GM18873 (cell line): ENCODE results near the gene TMEM117.
"Not testable (repeated sequence)": the region's sequence is repeated elsewhere in the genome, so short reads cannot be mapped to it uniquely, and the experiment has no call there.

Experiments
- ATAC-seq: cut with Tn5 transposase; IDR thresholded peaks from one replicate; pipeline ENCODE4 v1.9.1; 2021; ENCODE audit warnings: mild to moderate bottlenecking, moderate library complexity, moderate number of reproducible peaks; ENCODE audit not compliant: unreplicated experiment, low FRiP score

Gene TMEM117

DNA sequence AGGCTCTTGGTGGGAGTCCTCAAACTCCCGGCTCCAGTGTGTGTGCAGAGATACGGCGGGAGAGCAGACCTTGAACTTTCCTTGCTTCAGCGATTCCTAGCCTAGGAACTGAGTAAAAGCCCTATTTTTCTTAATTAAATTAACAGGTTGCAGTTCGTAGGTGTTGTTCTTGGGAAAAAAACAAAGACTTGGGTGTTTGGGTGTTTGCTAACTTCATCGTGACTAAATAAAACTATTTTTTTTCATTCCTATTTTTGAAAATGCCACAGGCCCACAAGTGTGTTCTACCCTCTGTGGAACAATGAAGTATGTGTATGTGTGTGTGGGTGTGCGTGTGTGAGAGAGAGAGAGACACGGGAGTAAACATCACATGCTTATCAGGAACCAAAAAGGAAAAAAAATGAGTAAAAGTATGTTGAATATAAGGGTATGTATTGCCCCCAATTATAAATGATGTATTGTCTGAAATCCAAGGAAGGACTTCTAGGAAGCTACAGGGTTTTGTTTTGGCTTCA is 651 bp downstream of the TMEM117 start:
- ATAC-seq: peak; percentile 34

DNA sequence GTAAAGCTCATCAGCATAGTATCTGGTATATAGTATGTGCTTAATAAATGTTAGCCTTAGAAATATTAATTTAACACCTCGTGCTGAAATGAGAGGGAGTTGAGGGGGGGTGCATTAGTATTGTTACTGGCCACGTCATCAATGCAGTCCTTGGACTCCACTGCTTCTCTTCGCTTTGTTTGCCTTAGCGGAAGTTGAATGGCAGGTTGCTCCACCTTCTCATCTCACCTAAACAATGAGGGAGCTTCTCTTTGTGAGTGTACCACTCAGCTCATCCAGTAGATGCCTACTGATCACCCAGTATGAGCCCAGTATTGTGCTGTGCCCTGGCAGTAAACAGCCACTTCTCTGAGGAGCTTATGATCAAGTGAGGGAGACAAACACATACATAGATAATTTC is 4.5 kb downstream of the TMEM117 start:
- no peak for ATAC-seq

DNA sequence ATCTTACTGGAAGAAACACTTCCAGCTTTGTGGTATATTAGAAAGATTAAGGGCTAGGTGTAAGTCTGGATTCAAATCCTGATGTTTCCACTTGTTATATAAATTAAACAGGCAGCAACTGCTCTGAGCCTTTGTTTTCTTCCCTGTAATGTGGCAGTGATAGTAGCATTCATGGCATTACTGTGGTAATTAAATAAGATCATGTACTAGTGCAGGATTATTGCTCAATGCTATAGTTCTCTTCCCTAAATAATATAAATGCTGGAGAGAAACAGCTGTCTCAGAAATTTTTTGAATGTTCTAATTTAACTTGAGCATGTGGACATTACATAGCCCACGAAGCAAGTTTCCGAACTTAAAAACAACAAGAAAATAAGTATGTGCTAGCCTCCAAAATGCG is 5.4 kb downstream of the TMEM117 start:
- ATAC-seq: no peak

DNA sequence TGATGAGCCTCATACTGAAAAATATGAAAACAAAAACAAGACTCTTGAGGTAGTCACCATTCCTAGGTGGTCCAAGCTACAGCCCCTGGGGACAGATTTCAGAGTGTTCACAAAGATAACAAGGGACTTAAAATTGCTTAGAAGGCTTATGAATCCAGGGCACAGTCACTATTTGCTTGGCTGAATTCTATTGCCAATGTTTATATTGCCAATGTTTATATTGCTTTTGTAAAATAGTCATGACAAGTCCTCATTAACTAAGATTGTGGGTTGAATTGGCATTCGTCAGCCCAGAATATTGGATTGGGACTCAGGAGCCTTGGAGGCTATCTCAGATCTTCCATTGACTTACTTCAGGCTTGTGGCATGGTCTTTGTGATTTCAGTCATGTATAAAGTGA is 6.4 kb downstream of the TMEM117 start:
- no peak for ATAC-seq

DNA sequence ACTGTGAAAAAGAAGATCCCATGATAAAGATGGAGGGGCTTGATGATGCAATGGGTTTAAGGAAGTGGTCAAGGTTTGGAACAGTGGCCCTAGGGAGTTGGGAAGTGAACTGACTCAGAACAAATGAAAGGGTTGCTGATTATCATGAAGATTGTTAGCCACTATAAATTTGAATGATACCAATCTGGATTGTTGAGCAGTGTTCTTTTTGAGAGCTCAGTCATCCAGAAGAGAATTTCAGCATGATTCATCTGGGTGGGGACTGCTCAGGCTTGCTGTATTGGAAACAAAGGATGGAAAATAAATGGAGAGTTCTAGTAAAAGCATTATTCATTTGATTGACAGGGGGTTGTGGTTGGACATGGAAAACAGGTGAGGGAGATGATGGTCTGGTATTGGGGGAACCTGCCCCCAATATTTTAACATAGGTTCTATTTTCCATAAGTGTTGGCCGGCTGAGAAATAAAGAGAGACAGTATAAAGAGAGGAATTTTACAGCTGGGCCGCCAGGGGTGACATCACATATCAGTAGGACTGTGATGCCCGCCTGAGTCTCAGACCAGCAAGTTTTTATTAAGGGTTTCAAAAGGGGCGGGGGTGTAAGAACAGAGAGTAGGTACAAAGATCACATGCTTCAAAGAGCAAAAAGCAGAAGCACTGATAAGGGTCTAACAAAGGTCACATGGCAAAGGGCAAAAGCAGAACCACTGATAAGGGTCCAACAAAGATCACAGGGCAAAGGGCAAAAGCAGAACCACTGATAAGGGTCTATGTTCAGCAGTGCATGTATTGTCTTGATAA is 11.7 kb downstream of the TMEM117 start:
- ATAC-seq: not testable (repeated sequence)

DNA sequence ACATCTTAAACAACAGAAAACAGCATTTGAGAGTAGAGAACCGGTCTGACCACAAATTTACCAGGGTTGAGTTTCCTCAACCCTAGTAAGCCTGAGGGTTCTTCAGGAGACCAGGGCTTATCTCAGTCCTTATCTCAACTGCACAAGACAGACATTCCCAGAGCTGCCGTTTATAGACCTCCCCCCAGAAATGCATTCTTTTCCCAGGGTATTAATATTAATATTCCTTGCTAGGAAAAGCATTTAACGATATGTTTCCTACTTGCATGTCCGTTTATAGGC is 12.3 kb downstream of the TMEM117 start:
- no peak for ATAC-seq

DNA sequence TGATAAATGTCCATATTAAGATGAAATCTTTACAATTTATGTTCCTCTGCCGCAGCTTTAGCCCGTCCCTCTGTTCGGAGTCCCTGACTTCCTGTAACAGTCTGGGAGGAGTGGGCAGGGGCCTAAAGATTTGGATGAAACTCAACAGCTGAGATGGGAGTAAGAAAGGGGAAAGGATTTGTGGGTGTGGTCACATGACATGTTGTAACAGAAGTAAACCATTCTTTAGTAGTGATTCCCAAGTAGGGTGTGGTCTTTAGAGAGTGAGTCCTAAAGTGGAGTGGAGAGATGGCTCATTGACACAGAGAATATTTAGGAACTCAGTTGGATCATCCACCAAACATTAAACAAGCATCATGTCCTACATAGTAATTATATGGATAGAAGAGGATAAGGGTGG is 12.9 kb downstream of the TMEM117 start:
- no peak for ATAC-seq

DNA sequence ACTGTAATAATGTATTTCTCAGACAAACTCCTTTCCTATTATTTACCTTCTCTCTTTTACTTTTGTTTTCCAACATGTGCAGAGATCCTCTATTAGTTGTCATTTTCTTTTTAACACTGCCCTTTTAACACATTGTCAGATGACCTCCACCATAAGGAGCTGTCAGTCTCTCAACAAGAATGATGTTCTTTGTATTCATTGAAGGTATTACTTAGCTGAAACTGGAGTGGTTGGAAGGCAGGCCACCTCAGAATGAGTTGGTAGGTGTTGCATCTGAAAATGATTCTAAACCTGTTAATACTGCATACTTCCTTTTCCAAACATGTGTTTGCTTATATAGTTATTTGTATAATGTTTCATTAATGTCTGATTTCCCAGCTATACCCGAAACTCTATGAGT is 16.9 kb downstream of the TMEM117 start:
- ATAC-seq: no peak

DNA sequence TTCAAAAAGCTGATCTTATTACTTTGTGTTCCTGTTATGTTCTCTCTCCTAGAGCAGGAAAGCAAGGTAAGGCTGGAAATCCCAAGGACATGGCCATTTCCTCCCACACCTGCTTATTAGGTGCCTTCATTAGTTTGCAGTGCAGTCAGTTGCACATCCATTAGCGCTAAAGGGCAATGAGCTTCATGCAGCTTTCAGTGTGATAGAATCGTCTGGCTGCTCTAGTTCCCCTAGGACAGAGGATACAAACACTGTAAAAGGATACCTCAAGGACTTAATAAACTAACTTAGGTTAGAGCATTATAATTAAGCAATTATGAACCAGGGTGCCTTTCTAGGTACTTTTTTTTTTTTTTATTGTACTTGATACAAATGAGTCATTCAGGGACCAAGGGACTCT is 21.1 kb downstream of the TMEM117 start:
- ATAC-seq: no peak

DNA sequence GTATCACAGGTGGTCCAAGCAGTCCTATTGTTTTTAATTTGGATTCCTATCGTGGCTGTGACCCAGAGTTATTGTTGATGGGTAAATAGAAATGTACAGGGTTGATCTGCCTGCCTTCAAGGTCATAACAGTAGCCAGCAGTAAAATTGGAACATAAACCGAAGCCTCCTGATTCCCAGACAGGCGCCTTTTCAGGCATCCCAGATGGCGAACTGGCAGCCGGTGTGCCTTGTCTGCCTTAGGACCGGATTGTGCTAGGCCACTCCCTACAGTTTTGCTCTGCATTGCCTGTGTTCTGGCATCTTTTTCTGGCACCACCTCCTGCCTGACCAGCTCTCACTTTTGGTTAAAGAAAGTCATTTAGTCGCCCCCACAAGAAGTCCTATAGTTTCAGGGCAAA is 22.2 kb downstream of the TMEM117 start:
- ATAC-seq: no peak

DNA sequence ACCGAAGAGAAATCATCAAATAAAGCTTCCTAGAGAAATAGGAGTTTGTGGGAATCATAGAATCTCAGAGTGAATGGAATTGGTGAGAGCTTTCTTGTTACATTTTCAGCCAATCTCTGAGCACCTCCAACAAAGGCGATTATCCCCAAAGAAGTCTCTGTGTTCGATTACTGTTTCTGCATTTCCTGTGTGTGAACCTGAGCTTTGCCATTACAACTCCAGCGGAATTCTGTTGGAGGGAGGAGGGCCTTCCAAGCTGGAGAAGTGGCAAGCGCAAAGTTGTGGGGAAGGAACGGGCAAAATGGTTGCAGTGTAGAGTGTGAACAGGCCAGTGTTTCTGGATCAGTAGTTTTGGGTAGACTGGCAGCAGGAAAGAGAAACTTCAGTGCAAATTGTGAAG is 23.1 kb downstream of the TMEM117 start:
- no peak for ATAC-seq

DNA sequence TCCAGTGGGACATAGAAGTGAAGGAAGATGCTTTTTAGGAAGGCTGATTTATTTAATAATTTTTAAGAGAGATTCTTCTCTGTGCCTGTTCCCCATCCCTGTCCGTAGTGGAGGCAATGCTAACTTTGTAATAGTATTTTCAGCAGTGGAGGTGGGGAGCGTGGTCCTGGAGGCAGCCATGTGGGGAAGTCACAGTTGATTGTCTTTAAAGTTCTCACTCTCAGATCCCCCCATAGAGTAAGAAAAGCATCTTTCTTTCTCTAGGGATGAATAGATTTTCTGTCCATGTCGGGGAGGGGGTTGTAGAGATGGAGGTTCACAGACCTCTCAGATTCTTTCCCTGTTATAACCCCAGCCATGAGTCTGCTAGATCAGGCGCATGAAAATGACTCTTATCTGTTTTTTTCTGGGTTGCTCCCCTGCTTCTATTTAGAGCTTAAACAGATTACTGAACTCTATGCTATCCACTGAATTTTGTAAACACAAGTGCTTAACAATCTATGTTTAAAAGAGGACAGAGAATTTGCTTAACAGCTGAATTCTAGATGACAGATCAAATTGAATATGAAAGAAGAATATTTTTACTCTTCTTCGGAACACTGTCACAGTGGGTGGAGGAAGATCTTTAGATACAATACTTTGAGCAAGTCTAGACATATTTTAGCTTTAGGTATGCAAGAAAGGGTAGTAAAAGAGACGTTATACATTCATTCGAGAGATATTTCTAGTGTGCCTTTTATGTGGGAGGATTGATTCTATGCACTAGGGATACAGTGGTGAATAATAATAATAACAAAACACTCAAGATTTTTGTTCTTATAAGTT is 25.3 kb downstream of the TMEM117 start:
- ATAC-seq: no peak

DNA sequence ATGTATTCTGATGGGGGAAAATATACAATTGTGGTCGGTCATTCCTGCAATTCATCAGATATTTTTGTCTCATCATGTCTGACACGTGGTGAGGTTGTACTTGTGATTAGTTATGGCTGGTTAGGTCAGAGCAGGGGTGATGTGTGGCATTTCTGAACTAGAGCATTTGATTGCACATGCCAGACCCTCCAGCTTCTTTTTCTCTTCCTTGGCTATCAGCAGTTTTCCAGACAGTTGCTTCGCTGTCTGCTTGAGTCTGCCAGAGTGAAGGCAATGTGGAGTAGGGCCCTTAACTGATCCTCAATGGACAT is 25.9 kb downstream of the TMEM117 start:
- no peak for ATAC-seq

DNA sequence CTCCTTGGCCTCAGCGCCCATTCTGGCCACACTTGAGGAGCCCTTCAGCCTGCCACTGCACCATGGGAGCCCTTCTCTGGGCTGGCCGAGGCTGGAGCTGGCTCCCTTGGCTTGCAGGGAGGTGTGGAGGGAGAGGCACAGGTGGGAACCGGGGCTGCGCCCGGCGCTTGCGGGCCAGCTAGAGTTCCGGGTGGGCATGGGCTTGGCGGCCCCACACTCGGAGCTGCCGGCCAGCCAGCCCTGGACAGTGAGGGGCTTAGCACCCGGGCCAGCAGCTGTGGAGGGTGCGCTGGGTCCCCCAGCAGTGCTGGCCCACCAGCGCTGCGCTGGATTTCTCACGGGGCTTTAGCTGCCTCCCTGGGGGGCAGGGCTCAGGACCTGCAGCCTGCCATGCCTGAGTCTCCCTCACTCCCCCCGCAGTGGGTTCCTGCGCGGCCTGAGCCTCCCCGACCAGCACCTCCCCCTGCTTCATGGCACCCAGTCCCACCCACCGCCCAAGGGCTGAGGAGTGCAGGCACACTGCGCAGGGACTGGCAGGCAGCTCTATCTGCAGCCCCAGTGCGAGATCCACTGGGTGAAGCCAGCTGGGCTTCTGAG is 28.0 kb downstream of the TMEM117 start:
- no peak for ATAC-seq

DNA sequence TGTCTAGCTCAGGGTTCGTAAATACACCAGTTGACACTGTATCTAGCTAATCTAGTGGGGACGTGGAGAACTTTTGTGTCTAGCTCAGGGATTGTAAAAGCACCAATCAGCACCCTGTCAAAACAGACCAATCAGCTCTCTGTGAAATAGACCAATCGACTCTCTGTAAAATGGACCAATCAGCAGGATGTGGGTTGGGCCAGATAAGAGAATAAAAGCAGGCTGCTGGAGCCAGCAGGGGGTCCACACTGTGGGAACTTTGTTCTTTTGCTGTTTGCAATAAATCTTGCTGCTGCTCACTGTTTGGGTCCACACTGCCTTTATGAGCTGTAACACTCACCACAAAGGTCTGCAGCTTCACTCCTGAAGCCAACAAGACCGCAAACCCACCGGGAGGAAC is 28.7 kb downstream of the TMEM117 start:
- ATAC-seq: not testable (repeated sequence)

DNA sequence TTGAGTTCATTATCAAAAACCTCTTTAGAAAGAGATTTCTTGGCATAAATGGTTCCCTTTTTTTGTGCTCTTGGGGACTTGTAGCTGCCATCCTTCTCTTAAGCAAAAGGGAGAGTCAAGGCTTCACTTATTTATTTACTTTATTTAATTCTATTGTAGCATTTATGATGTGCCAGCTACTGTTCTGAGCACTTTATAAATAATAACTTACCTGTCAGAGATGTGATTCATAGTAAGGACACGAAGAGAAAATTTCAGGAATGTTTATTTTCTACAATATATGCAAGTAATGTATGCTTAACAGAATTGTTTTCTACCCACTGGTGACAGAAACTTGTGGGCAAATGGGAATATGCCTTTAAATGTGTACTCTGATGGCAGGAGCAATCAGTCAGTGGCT is 33.3 kb downstream of the TMEM117 start:
- ATAC-seq: no peak

DNA sequence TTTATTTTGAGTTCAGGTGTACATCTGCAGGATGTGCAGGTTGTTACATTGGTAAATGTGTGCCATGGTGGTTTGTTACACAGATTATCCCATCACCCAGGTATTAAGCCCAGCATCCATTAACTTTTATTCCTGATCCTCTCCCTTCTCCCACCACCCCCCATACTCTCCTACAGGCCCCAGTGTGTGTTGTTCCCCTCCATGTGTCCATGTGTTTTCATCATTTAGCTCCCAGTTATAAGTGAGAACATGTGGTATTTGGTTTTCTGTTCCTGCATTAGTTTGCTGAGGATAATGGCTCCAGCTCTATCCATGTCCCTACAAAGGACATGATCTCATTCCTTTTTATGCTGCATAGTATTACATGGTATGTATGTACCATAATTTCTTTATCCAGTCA is 33.9 kb downstream of the TMEM117 start:
- not testable (repeated sequence) for ATAC-seq

DNA sequence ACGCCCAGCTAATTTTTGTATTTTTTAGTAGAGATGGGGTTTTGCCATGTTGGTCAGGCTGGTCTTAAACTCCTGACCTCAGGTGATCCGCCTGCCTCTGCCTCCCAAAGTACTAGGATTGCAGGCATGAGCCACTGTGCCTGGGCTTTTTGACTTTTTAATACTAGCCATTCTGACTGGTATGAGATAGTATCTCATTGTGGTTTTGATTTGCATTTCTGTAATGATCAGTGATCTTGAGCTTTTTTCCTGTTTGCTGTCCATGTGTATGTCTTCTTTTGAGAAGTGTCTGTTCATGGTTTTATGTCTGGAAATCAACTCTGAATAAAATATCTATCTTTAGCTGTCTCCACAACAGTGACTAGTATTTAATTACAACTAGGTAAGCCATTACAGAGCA is 35.4 kb downstream of the TMEM117 start:
- ATAC-seq: not testable (repeated sequence)

DNA sequence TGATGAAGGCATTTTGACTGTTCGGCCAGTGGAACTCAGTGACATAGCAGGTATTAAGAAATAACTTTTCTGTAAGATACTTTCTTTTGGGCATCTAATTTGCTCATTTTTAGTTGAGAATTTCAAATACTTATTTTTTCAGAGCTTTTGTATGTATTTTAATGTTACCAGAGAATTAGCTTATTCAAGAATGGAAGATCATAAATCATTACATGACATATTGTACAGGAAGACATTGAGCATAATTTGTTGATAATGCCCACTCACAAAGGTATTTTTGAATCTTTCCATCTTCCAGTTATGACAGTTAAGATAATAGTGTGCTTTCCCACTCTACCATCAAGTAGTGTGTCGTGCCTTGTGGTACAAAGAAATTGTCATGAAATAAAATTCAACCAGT is 36.5 kb downstream of the TMEM117 start:
- ATAC-seq: no peak

DNA sequence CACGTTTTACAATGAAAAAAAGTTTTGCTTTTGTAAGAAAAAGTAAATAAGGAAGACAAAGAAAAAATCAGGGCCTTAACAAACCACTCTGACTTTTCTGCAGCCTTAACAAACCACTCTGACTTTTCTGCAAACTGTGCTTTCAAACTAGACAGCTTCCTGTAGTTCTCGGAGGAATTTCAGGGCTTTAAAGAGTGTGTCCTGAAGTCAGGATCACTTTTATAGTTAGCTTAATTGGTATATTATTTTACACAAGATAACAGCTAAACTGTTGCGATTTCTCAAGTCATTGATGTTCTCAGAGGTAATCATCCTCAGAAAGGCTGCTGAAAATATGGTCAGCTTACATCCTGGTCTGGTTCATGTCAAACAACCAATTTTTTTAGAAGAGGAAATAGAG is 42.2 kb downstream of the TMEM117 start:
- no peak for ATAC-seq

DNA sequence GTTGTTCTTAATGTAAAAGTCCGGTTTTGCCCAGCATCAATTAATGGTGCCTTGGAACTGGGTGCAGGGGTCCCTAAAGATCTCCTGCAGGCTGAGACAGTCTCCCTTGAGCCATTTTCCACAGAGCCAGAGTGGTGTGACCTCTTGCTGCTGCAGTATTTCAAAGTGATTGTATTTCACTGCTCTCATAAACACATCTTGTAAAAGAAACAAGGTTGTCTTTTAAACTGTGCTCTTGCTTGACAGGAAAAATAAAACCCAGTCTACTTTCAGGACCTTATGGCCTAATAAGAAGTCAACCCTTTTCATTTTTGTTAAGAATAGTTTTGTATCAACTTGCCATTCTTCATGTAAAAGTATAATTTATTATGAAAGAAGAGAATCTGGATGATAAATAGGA is 44.7 kb downstream of the TMEM117 start:
- no peak for ATAC-seq
